Measurements from ENCODE around the gene ITGB1BP1.

ITGB1BP1 gene

GRCh38 chr2:9380702-9381628, 42.4 kb downstream of the ITGB1BP1 start:
- DNase-seq (ENCODE audit: low read depth), result peak; percentile 39
- TF ChIP-seq POLR2A (IDR thresholded peaks at IDR 0.05; ENCODE audit: extremely low read depth, insufficient read length) (no peak), MYC (IDR thresholded peaks at IDR 0.05; ENCODE audit: low read depth, low read length) (no peak), CTCF (IDR thresholded peaks at IDR 0.05; ENCODE audit: low read depth, low read length) (no peak), MAX (IDR thresholded peaks at IDR 0.05; ENCODE audit: low read depth, low read length) (no peak)
- no peak overlapping the region for H3K4me3 ChIP-seq (ENCODE audit: low read depth, low read length)

- TF ChIP-seq MAX (IDR thresholded peaks at IDR 0.05; ENCODE audit: low read depth, low read length), result no peak
- no peak for TF ChIP-seq CTCF (IDR thresholded peaks at IDR 0.05; ENCODE audit: low read depth, low read length)
- no peak for TF ChIP-seq POLR2A (IDR thresholded peaks at IDR 0.05; ENCODE audit: extremely low read depth, insufficient read length)
- TF ChIP-seq MYC (IDR thresholded peaks at IDR 0.05; ENCODE audit: low read depth, low read length), result no peak
- no peak overlapping the region for H3K4me3 ChIP-seq (ENCODE audit: low read depth, low read length)
- no peak for DNase-seq (ENCODE audit: low read depth)
These were observed 44.0 kb downstream of the ITGB1BP1 start for GRCh38 chr2:9379391-9379755.

GRCh38 chr2:9378433-9379390, 44.6 kb downstream of the ITGB1BP1 start:
- no peak overlapping the region for H3K4me3 ChIP-seq (ENCODE audit: low read depth, low read length)
- DNase-seq (ENCODE audit: low read depth), result no peak
- no peak for TF ChIP-seq MYC (IDR thresholded peaks at IDR 0.05; ENCODE audit: low read depth, low read length)
- no peak for TF ChIP-seq POLR2A (IDR thresholded peaks at IDR 0.05; ENCODE audit: extremely low read depth, insufficient read length)
- no peak for TF ChIP-seq MAX (IDR thresholded peaks at IDR 0.05; ENCODE audit: low read depth, low read length)
- TF ChIP-seq CTCF (IDR thresholded peaks at IDR 0.05; ENCODE audit: low read depth, low read length), result no peak

- DNase-seq (ENCODE audit: low read depth), result no peak
- TF ChIP-seq MAX (IDR thresholded peaks at IDR 0.05; ENCODE audit: low read depth, low read length), result no peak
- no peak for TF ChIP-seq CTCF (IDR thresholded peaks at IDR 0.05; ENCODE audit: low read depth, low read length)
- no peak for TF ChIP-seq POLR2A (IDR thresholded peaks at IDR 0.05; ENCODE audit: extremely low read depth, insufficient read length)
- TF ChIP-seq MYC (IDR thresholded peaks at IDR 0.05; ENCODE audit: low read depth, low read length), result no peak
- no peak overlapping the region for H3K4me3 ChIP-seq (ENCODE audit: low read depth, low read length)
These were observed 45.7 kb downstream of the ITGB1BP1 start for GRCh38 chr2:9377461-9378097.

- no peak overlapping the region for H3K4me3 ChIP-seq (ENCODE audit: low read depth, low read length)
- DNase-seq (ENCODE audit: low read depth), result no peak
- TF ChIP-seq CTCF (IDR thresholded peaks at IDR 0.05; ENCODE audit: low read depth, low read length) (no peak), MAX (IDR thresholded peaks at IDR 0.05; ENCODE audit: low read depth, low read length) (no peak), POLR2A (IDR thresholded peaks at IDR 0.05; ENCODE audit: extremely low read depth, insufficient read length) (no peak), MYC (IDR thresholded peaks at IDR 0.05; ENCODE audit: low read depth, low read length) (no peak)
These were observed 47.4 kb downstream of the ITGB1BP1 start for GRCh38 chr2:9375857-9376428.
